SH-SY5Y (cell line): ENCODE measurements around the gene C10orf120.

ENCODE experiments used
- GATA2 ChIP-seq: IDR thresholded peaks from 2 replicates; pipeline ENCODE4 v1.6.1; 2011; ENCODE audit warnings: mild to moderate bottlenecking, low read depth, low read length
- GATA3 ChIP-seq: IDR thresholded peaks from 2 replicates; pipeline ENCODE4 v1.6.1; 2011; ENCODE audit warnings: low read depth, mild to moderate bottlenecking, low read length, moderate library complexity

DNA sequence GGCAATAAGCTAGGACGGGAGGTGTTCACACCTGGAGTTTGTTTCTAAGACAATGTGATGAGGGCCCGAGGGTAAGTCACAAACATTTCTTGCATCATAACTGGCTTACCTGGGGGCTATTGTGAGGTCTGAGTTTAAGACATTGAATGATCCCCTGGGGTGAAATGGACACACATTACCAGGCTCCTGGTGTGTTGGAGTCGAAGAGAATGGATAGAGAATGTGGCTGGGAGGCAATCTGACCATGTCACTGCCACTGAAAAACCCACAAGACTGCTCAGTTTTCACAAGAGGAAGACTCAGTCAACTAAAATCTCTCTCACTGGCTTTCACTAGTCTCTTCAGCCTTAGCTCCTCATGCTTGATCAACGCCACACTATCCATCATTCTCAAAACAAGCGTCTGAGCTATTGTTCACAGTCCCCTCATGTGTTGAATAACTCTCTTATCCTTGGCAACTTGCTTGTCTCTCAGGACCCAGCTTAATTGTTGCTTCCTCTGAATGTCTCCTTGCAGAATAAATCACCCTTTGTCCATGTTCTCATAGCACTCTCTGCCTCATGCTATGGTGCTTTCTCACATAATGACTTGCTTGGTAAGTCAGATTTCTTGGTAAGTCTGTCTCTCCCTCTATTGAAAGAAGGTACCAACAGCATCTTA lies at the start of gene C10orf120:
- TF ChIP-seq GATA2 (no peak), GATA3 (no peak)
